H9 (cell line): ENCODE results near the gene GRIA1. TPM values are rescaled to one million over a fixed set of nuclear protein-coding genes. Genes with fewer than 3 reads are reported as not detected.

ENCODE experiments used
- DNase-seq: peaks from one replicate; pipeline ENCODE4 v3.0.0-alpha.2; 2017
- H2AFZ ChIP-seq: one replicate; pipeline ENCODE4 v1.6.1; 2013; ENCODE audit warnings: mild to moderate bottlenecking, low read length, control low read depth, moderate library complexity
- H2AK5ac ChIP-seq: 2 replicates; pipeline ENCODE4 v1.6.1; 2013; ENCODE audit warnings: low read length, control low read depth, mixed read lengths; ENCODE audit not compliant: insufficient read length
- H2BK120ac ChIP-seq: one replicate; pipeline ENCODE4 v1.6.1; 2013; ENCODE audit warnings: low read depth, mild to moderate bottlenecking, low read length, control low read depth, inconsistent platforms; ENCODE audit not compliant: poor library complexity, severe bottlenecking
- H2BK12ac ChIP-seq: 2 replicates; pipeline ENCODE4 v1.6.1; 2013; ENCODE audit warnings: low read length, control low read depth, mixed read lengths, low read depth; ENCODE audit not compliant: insufficient read length
- H2BK15ac ChIP-seq: 2 replicates; pipeline ENCODE4 v1.6.1; 2013; ENCODE audit warnings: low read depth, low read length, control low read depth
- H2BK20ac ChIP-seq: one replicate; pipeline ENCODE4 v1.6.1; 2013; ENCODE audit warnings: low read depth, mild to moderate bottlenecking, low read length, control low read depth, inconsistent platforms; ENCODE audit not compliant: poor library complexity, severe bottlenecking
- H2BK5ac ChIP-seq: 2 replicates; pipeline ENCODE4 v1.6.1; 2013; ENCODE audit warnings: low read length, control low read depth, mixed read lengths; ENCODE audit not compliant: insufficient read length
- H3K14ac ChIP-seq: 2 replicates; pipeline ENCODE4 v1.6.1; 2013; ENCODE audit warnings: low read length, control low read depth; ENCODE audit not compliant: insufficient read depth
- H3K18ac ChIP-seq: 2 replicates; pipeline ENCODE4 v1.6.1; 2013; ENCODE audit warnings: low read depth, mild to moderate bottlenecking, mixed read lengths, low read length, control low read depth; ENCODE audit not compliant: insufficient read length
- H3K23ac ChIP-seq: 2 replicates; pipeline ENCODE4 v1.6.1; 2013; ENCODE audit warnings: low read length, control low read depth, mixed read lengths, low read depth; ENCODE audit not compliant: insufficient read length
- H3K23me2 ChIP-seq: 2 replicates; pipeline ENCODE4 v1.6.1; 2013; ENCODE audit warnings: low read depth, mild to moderate bottlenecking, mixed read lengths, low read length, control low read depth; ENCODE audit not compliant: insufficient read length, poor library complexity, severe bottlenecking
- H3K27ac ChIP-seq: 2 replicates; pipeline ENCODE4 v1.5.1; 2013; ENCODE audit warnings: low read length, control low read depth, mixed read lengths, low read depth; ENCODE audit not compliant: insufficient read length
- H3K27me3 ChIP-seq: 2 replicates; pipeline ENCODE4 v1.6.1; 2013; ENCODE audit warnings: low read length, control low read depth, inconsistent platforms; ENCODE audit not compliant: insufficient read depth
- H3K4ac ChIP-seq: 2 replicates; pipeline ENCODE4 v1.6.1; 2013; ENCODE audit warnings: low read depth, mild to moderate bottlenecking, control low read depth, inconsistent platforms, low read length, moderate library complexity
- H3K4me1 ChIP-seq: 2 replicates; pipeline ENCODE4 v1.6.1; 2013; ENCODE audit warnings: low read length, control low read depth, inconsistent platforms; ENCODE audit not compliant: insufficient read depth
- H3K4me2 ChIP-seq: 2 replicates; pipeline ENCODE4 v1.6.1; 2013; ENCODE audit warnings: low read length, control low read depth, mixed read lengths; ENCODE audit not compliant: insufficient read length, insufficient read depth
- H3K56ac ChIP-seq: 2 replicates; pipeline ENCODE4 v1.6.1; 2013; ENCODE audit warnings: low read depth, mild to moderate bottlenecking, mixed read lengths, low read length, control low read depth; ENCODE audit not compliant: insufficient read length
- H3K79me1 ChIP-seq: 2 replicates; pipeline ENCODE4 v1.6.1; 2013; ENCODE audit warnings: low read depth, mild to moderate bottlenecking, moderate library complexity, low read length, control low read depth, inconsistent platforms; ENCODE audit not compliant: insufficient read depth, poor library complexity, severe bottlenecking
- H3K79me2 ChIP-seq: 2 replicates; pipeline ENCODE4 v1.6.1; 2013; ENCODE audit warnings: low read length, control low read depth, inconsistent platforms; ENCODE audit not compliant: insufficient read depth
- H3K9ac ChIP-seq: 2 replicates; pipeline ENCODE4 v1.6.1; 2013; ENCODE audit warnings: low read length, control low read depth, mixed read lengths; ENCODE audit not compliant: insufficient read length; ENCODE audit errors: extremely low read depth
- H3K9me3 ChIP-seq: one replicate; pipeline ENCODE4 v1.6.1; 2013; ENCODE audit warnings: low read depth, low read length, inconsistent platforms; ENCODE audit not compliant: control insufficient read depth
- H3T11ph ChIP-seq: one replicate; pipeline ENCODE4 v1.6.1; 2013; ENCODE audit warnings: mild to moderate bottlenecking, low read length, control low read depth, inconsistent platforms
- H4K20me1 ChIP-seq: one replicate; pipeline ENCODE4 v1.6.1; 2013; ENCODE audit not compliant: control insufficient read depth, insufficient read length, insufficient read depth
- H4K5ac ChIP-seq: 2 replicates; pipeline ENCODE4 v1.6.1; 2013; ENCODE audit warnings: low read depth, mild to moderate bottlenecking, mixed read lengths, low read length, control low read depth; ENCODE audit not compliant: insufficient read length
- H4K8ac ChIP-seq: replicated peaks from 2 replicates; pipeline ENCODE4 v1.6.1; 2013; ENCODE audit warnings: low read length, control low read depth, mixed read lengths, low read depth; ENCODE audit not compliant: insufficient read length
- H4K91ac ChIP-seq: 2 replicates; pipeline ENCODE4 v1.6.1; 2013; ENCODE audit warnings: low read depth, mild to moderate bottlenecking, moderate library complexity, mixed read lengths, low read length, control low read depth; ENCODE audit not compliant: insufficient read length
- H3K27ac Mint-ChIP-seq, 3 experiments: 2 replicates in 2 of 3; 3 replicates in 1 of 3; pipeline ENCODE4 v1.8.0; 2020 to 2021; ENCODE audit warnings: mixed read lengths in 3 of 3, mild to moderate bottlenecking in 1 of 3, moderate library complexity in 1 of 3
- H3K27me3 Mint-ChIP-seq: 2 replicates; pipeline ENCODE4 v1.8.0; 2021; ENCODE audit warnings: low read depth, mild to moderate bottlenecking, moderate library complexity, mixed read lengths
- H3K36me3 Mint-ChIP-seq, 3 experiments: 2 replicates in 2 of 3; 3 replicates in 1 of 3; pipeline ENCODE4 v1.8.0; 2020 to 2021; ENCODE audit warnings: low read depth in 3 of 3, mixed read lengths in 3 of 3; ENCODE audit not compliant: insufficient read depth in 1 of 3
- H3K4me1 Mint-ChIP-seq, 2 experiments: 2 replicates each; pipeline ENCODE4 v1.8.0; 2020; ENCODE audit warnings: mixed read lengths in 2 of 2
- H3K4me3 Mint-ChIP-seq, 2 experiments: 2 replicates in 1 of 2; 3 replicates in 1 of 2; pipeline ENCODE4 v1.8.0; 2020 to 2021; ENCODE audit warnings: mild to moderate bottlenecking in 2 of 2, mixed read lengths in 2 of 2, moderate library complexity in 1 of 2
- H3K9me3 Mint-ChIP-seq, 2 experiments: 2 replicates in 1 of 2; 3 replicates in 1 of 2; pipeline ENCODE4 v1.8.0; 2020; ENCODE audit warnings: mild to moderate bottlenecking in 2 of 2, mixed read lengths in 2 of 2, moderate library complexity in 1 of 2
- WGBS: extraction: QIAGEN DNeasy Blood & Tissue Kit; methylation state at CpG from one replicate; pipeline ENCODE4 v1.1.7; 2013; ENCODE audit warnings: missing lambda C conversion rate, low lambda C conversion rate, mixed read lengths; ENCODE audit not compliant: insufficient read length; ENCODE audit errors: extremely low coverage; 5-methylcytosine and 5-hydroxymethylcytosine counted together
- total RNA-seq: library from RNA; stranded (reverse); gene quantifications from 2 replicates; pipeline ENCODE4 v1.2.1, GENCODE V29; 2021
- TF ChIP-seq, protein P1 (sequence below): fragments of 200-600 bp; sonication (generic); conservative IDR thresholded peaks from 3 replicates; pipeline ENCODE4 v1.8.0; 2021; ENCODE audit warnings: antibody characterized with exemption, mild to moderate bottlenecking

The GRIA1 gene
- total RNA-seq, 1 experiment from 2014 or later, result 0.52 TPM

DNA sequence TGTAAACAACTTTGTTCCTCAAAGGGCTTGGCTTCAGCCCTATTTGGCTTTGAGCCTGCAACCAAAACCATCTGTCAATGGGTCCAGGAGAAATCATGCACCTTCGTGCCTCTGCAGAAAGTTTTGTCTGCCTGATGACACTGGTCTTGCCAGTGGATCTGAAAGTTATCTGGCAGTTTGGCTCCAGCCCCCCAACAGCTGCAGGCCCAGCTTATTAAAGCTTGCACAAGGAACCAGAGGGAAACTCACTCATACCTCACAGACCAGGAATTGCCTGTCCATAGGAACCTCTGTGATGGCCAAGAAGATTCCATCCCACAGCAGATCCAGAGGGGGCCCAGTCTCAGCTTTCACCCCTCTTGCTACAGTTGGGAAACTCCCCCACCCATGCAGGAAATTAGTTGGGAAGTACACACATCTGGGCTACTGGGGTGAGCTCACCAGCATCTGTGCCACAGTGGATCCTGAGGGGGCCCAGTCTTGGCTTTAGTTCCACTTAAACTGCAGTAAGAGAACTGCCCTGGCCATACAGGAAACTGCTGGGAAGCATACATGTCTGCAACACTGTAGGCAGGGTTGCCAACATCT, 265.5 kb downstream of the GRIA1 start:
- no peak overlapping the region for H4K91ac ChIP-seq
- Mint-ChIP-seq H3K27ac (no peak overlapping the region), H3K36me3 (no peaks in the 10 kb centered on the region), H3K9me3 (no peaks in the 10 kb centered on the region), H3K4me1 (peaks cover 7 to 8% of the 10 kb centered on the region in 2 experiments; a peak in 3 of 4 replicates), H3K27me3 (no peaks in the 10 kb centered on the region), H3K4me3 (no peak overlapping the region)
- H4K20me1 ChIP-seq, result no peaks in the 10 kb centered on the region
- WGBS, result no CpG with 5 or more reads among the region's 1 CpG
- no peaks in the 10 kb centered on the region for H3K23me2 ChIP-seq
- TF ChIP-seq, protein P1, sequence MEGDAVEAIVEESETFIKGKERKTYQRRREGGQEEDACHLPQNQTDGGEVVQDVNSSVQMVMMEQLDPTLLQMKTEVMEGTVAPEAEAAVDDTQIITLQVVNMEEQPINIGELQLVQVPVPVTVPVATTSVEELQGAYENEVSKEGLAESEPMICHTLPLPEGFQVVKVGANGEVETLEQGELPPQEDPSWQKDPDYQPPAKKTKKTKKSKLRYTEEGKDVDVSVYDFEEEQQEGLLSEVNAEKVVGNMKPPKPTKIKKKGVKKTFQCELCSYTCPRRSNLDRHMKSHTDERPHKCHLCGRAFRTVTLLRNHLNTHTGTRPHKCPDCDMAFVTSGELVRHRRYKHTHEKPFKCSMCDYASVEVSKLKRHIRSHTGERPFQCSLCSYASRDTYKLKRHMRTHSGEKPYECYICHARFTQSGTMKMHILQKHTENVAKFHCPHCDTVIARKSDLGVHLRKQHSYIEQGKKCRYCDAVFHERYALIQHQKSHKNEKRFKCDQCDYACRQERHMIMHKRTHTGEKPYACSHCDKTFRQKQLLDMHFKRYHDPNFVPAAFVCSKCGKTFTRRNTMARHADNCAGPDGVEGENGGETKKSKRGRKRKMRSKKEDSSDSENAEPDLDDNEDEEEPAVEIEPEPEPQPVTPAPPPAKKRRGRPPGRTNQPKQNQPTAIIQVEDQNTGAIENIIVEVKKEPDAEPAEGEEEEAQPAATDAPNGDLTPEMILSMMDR, result no peak
- H3K4me1 ChIP-seq, result no peaks in the 10 kb centered on the region
- H2BK12ac ChIP-seq, result no peak overlapping the region
- H2AK5ac ChIP-seq, result no peak overlapping the region
- no peaks in the 10 kb centered on the region for H3K9me3 ChIP-seq
- no peak overlapping the region for H3K14ac ChIP-seq
- H3K79me2 ChIP-seq, result no peaks in the 10 kb centered on the region
- H3K79me1 ChIP-seq, result no peaks in the 10 kb centered on the region
- H3K18ac ChIP-seq, result no peak overlapping the region
- H2BK15ac ChIP-seq, result no peak overlapping the region
- no peak overlapping the region for H3K27ac ChIP-seq
- H3K56ac ChIP-seq, result no peak overlapping the region
- H3K27me3 ChIP-seq, result no peaks in the 10 kb centered on the region
- H2BK5ac ChIP-seq, result no peak overlapping the region
- H2BK120ac ChIP-seq, result no peak overlapping the region
- no peak overlapping the region for H3K23ac ChIP-seq
- no peak for DNase-seq
- no peak overlapping the region for H3K4ac ChIP-seq
- no peak overlapping the region for H3K4me2 ChIP-seq
- H2BK20ac ChIP-seq, result no peak overlapping the region
- H4K5ac ChIP-seq, result no peak overlapping the region
- no peak overlapping the region for H4K8ac ChIP-seq
- no peak overlapping the region for H3K9ac ChIP-seq
- no peak overlapping the region for H3T11ph ChIP-seq
- no peak overlapping the region for H2AFZ ChIP-seq
